ENCODE results near the gene PKP4.
"Not testable (repeated sequence)": the region's sequence is repeated elsewhere in the genome, so short reads cannot be mapped to it uniquely, and the experiment has no call there.

The PKP4 gene

DNA sequence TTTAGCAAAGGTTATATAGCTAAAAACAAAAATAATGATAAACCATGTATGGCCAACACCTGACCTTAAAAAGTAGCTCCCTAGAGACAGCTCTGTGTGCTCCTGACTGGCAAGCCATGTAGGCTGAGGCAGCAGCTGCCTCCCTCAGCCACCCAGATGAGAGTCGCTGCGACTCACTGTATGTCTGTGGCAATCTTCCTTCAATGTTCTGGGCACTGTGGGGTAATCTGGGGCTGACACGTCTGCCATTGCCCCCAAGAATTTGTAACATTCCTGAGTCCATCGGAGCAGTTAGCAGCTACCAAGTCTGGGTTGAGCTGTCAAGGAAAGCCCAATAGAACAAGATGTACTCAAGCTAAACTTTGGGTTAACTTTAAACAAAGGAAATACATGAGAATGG, 232.0 kb downstream of the PKP4 start:
- DNase-seq, result peak in 1 of 4 experiments; percentile 18

DNA sequence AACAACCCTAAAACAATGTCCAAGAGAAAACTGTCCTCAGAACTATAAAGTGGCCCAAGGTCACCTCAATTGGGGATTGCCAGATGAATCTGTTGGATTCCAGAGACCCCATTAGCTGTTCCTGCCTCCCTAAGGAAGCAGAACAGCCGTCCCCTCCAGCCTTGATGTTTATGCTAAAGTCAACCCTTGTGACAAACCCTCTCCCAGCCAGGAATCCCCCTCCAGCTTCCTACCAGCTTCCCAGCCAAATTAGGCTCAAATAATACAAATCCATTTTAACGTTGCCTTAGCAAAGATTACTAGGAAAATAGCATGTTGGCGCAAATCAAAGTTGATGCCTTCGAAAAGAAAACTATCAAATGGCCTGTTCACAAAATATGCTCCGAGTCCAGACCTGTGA, 232.6 kb downstream of the PKP4 start:
- no peak for DNase-seq

DNA sequence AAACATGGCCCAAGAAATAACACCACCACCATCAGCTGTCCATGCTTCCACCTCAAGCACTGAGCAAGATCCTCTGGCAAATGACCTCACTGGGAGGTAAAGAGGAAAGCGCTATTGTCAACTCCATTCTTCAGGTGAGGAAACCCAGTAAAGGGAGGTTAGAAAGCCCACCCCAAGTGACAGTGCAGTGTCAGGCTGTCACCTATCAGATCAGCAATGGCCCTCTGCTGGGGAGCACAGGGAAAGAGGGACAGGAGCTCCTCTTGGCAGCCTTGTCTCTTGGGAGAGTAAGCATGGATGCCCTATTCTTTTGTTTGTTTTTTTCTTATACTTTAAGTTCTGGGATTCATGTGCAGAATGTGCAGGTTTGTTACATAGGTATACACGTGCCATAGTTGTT, 234.1 kb downstream of the PKP4 start:
- no peak for DNase-seq

DNA sequence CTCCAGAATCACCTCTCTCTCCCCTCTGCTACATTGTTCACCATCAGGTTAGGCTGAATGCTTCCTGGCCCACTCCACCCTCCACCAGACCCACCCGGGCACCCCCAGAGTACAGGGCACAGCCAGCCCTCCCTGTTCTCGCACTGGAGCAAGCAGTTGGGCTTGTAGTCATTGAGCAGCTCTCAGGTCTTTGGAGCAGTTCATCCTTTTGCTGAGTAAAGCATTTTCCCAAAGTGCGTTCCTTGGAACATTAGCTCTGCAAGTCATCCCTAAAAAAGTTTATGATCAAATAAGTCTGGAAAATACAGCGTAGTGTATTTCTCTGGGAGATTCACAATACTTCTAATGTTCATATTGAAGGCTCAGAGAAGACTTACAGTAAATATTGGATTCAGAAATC, 234.9 kb downstream of the PKP4 start:
- no peak for DNase-seq

DNA sequence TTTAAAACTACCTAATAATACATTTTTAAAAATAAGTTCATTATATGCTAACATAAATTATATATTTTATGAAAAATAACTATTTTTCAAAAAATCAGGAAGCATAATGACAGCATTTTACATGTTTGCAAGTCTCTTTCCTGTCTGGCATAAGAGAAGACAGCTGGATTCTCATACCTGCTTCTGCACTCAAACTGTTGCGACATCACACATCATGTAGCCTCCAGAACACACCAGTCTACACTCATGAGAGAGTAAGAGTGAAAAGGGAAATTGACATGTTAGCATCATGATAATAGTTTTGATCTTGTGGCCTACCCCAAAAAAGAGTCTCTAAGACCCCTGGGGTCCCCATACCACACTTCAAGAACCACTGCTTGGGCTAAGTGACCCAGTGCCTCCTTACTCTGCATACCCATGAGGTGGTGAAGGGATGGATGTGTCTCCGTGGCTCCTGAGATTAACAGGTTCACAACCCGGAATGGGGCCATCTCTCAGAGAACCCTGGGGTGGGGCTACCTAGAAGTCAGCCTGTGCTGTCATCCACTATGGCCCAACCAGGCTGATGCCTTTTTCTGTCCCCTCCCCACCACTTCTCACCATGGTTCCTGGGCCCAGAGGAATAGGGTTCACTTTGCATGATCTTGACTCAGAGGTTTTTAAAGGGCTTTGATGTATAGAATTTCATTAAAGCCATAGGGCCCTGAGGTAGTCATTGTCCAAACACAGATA, 235.8 kb downstream of the PKP4 start:
- no peak for DNase-seq

DNA sequence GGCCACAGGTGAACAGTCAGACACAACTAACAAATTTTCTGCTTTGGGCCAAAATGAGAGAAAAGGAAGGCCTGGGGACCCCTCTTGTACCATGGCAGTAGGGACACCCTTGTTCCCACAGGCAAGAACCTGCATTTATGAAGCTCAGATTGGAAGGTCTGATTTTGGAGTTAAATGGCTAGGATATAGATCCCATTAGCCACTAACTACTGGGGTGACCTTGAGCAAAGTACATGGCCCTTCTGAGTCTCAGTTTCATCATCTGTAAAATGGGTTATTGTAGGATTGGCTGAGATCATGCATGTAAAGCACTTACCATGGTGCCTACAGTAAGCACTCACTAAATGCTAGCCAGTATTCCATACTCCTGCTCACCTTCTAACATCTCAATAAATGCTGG, 236.7 kb downstream of the PKP4 start:
- DNase-seq, result no peak

DNA sequence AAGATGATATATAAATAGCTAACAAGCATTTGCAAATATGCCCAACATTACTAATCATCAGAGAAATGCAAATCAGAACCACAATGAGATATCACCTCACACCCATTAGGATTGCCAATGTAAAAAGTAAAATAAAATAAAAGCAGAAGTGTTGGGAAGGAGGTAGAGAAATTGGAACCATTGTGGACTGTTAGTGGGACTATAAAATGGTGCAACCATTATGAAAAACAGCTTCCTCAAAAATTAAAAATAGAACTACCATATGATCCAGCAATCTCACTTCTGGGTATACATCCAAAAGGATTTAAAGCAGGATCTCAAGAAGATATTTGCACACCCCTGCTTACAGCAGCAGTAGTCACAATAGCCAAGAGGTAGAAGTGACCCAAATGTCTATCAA, 238.6 kb downstream of the PKP4 start:
- DNase-seq, result peak in 2 of 4 experiments; percentile 34 to 38

DNA sequence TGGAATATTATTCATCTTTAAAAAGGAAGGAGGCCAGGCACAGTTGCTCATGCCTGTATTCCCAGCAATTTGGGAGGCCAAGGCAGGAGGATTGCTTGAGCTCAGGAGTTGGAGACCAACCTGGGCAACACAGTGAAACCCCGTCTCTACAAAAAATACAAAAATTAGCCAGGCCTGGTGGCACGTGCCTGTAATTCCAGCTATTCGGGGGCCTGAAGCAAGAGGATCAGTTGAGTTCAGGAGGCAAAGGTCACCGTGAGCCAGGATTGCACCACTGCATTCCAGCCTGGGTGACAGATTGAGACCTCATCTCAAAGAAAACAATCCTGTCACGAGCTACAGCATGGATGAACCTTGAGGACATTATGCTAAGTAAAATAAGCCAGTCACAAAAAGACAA, 239.0 kb downstream of the PKP4 start:
- DNase-seq, result not testable (repeated sequence)

DNA sequence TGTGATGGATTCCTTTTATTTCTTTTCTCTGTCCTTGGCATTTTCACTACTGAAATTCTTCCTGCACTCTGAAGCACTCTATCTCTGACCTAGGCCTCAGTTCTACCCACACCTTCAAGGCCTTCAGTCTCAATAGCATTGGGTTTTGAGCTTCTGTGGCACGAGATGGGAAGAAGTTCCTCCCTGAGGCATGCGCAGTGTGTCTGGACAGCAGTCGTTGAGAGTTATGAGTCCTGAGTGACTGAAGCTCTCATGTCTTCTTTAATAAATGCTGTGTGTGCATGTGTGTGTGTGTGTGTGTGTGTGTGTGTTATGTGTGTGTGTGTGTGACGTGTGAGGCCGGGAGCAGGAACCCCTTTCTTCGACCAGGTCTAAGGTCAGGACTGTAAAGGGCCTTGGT, 242.6 kb downstream of the PKP4 start:
- DNase-seq, result no peak

DNA sequence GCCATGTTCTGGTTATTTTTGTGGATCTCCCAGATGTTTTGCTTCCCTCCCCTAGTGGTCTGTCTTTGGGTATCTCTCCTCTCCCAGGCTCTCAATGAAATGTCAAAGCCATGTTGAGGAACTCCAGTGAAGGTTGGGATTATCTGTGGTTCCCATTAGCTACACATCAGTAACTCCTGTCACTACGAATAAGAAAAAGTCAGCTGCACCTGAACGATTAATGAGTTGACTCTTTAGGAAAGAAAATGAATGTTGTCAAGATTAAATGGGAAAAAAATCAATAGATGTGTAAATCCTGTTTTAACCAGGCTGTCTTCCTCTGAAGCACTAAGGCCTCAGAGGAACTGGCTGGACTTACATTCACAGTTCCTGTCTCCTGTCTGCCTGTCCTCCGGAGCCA, 244.3 kb downstream of the PKP4 start:
- DNase-seq, result no peak

DNA sequence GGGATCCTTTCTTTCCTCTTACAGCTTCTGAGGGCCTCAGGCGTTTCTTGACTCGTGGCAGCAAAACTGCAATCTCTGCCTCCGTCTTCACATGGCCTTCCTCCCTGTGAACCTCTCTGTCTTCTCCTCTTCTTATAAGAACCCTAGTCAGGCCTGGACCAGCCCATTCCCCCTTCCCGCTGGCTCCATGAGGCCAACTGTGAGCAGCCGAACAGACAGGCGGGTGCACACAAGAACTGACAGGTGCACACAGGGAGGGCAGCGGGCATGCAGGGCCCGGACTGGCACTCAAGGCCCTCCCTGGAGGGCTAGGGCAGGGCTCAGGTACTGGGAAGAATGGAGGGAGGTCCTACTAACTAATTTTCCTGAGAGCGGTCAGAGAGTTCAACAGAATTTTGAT, 246.0 kb downstream of the PKP4 start:
- no peak for DNase-seq

DNA sequence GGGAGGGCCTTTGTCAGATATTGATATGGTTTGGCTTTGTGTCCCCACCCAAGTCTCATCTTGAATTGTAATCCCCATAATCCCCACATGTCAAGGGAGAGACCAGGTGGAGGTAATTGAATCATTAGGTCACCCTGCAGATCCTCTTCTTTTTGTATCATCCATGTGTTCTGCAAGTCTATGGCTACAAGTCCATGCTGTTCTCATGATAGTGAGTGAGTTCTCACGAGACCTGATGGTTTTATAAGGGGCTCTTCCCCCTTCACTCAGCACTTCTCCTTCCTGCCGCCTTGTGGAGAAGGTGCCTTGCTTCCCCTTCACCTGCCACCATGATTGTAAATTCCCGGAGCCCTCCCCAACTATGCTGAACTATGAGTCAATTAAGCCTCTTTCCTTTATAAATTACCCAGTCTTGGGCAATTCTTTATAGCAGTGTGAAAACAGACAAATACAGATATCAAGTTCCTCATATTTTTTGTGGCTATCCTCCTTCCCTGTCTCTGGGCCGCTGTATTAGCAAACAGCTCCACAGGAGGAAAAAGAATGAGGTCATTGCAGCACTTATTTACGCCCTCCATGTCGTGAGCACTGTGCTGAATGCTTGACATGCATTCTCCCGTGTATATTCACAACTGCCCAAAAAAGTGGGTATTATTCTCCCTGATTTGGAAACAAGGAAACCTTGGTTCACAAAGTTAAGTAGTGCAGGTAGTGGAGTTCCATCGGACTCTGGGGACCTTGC, 248.1 kb downstream of the PKP4 start:
- peak in 3 of 4 experiments; percentile 7 to 26 (median 10) for DNase-seq

DNA sequence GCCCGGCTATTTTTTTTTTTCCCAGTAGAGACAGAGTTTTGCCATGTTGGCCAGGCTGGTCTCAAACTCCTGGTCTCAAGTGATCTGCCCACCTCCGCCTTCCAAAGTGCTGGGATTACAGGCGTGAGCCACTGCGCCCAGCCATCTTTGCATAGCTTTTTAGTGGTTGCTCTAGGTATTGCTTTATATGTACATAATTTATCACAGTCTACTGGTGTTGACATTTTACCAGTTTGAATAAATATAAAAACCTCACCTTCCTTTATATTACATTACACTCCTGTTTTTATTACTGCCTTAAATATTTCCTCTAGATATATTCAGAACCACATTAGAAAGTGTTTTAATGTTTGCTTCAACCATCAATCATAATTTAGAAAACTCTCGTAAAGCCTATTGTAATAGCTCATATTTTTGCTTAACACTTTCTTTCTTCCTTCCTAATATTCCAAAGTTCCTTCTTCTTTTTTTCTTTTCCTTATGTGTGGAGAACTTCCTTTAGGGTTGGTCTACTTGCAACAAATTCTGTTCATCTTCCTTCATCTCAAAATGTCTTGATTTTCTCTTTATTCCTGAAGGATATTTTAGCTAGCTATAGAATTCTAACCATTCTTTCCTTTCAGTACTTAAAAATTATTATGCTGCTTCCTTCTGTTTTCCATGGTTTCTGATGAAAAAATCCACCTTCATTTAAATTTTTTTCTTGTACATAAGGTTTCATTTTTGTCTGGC, 256.2 kb downstream of the PKP4 start:
- no peak for DNase-seq

DNA sequence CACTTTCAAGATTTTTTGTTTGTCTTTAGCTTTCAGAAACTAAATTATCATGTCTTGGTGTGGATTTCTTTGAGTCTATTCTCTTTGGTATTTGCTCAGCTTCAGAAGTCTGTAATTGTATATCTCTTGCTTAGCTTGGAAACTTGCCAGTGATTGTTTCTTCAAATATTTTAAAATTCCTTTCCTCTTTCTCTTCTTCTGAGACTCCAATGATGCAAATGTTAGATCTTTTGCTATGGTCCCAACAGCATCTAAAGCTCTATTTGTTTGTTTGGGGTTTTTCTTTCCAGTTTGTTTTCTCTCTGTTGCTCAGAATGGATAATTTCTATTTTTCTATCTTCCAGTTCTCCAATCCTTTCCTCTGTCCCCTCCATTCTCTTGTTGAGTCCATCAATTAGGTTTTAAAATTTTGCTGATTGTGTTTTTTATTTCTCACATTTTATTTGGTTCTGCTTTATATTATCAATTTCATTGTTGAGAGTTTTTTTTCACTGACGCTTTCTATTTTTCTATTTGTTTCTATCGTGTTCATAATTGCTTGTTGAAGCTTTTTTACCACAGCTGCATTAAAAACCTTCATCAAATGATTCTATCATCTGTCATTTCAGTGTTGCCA, 256.9 kb downstream of the PKP4 start:
- no peak for DNase-seq

DNA sequence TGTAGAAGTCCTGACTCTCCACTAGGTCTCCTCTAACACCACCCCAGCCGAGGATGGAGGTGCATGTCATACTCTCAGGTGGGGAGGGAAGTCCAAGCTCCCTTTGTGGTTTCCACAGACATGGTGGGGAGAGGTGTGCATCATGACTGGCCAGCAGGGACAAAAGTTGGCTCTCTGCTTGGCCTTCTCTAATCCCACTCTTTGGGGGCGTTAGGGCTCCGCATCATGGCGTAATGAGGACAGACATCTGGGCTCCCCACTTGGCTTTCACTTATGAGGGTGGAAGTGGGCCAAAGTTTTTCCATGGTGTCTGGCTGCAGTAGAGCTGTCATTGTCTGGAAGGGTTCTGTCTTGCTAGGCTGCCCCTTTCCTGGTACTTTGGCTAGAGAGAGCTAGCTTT, 257.7 kb downstream of the PKP4 start:
- DNase-seq, result no peak

DNA sequence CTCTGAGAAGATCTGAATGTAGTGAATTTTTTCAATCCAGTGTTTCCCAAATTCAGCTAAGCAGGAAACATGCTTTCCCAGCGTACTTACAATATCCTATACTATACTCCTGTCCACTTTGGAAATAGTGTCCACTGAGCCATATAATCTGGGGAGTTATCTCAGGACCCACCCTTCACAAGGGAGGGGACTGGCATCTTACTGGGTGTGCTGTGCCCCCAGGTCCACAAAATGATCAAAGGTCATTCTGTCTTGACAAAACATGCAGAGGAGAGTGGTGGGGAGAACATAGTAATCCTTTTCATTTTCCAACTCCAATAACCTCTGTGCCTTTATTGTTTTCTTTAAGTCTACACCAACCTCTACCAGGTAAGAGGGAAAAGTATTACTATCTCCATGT, 258.6 kb downstream of the PKP4 start:
- no peak for DNase-seq

DNA sequence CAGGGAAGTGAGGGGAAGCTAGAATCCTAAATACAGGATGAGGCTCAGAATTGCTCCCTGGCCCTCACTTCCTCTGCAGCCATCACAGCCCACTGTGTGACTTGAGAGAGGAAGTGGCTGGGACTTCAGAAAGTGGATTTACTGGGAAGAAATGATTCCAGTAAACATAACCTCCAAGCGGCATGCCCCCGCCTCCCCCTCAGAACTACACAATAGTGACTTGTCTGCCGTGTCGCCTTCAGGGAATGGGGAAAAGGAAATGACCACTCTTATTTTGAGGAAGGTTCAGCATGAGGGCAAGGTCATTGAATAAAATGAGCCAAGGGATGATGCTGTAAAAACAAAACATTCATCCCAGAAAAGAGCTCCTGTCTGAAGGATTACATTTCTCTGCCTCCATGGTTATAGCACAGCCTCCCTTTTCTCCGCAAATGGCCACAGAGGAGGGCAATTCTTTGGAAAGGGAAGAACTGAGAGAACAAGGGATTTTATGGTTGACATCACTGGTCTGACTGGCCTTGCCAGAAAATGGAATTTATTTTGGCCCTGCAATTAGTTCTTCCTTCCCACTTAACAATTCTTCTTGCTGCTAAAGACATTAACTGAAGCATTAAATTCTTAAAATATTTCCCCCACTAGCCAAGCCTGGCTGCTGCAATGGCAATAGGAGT, 259.5 kb downstream of the PKP4 start:
- DNase-seq, result peak; percentile 11 to 25 (median 16)

DNA sequence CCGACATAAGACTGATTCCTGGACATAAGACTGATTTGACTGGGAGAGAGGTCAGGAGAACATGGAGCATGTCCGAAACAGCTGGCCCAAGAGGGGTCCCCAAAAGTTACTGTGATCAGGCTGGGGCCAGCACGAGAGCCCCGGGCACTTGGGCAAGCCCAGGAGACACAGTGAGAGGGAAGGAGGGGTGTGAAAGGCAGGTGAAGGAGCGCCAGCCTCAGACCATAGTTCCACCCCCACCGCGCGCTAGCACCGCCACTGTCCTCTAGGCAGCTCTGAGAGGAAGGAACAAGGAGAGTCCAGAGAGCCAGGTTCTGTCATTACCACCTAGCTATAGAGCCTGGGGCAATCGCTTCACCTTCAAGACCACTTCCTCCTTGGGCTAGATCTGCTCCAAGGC, 260.2 kb downstream of the PKP4 start:
- no peak for DNase-seq

DNA sequence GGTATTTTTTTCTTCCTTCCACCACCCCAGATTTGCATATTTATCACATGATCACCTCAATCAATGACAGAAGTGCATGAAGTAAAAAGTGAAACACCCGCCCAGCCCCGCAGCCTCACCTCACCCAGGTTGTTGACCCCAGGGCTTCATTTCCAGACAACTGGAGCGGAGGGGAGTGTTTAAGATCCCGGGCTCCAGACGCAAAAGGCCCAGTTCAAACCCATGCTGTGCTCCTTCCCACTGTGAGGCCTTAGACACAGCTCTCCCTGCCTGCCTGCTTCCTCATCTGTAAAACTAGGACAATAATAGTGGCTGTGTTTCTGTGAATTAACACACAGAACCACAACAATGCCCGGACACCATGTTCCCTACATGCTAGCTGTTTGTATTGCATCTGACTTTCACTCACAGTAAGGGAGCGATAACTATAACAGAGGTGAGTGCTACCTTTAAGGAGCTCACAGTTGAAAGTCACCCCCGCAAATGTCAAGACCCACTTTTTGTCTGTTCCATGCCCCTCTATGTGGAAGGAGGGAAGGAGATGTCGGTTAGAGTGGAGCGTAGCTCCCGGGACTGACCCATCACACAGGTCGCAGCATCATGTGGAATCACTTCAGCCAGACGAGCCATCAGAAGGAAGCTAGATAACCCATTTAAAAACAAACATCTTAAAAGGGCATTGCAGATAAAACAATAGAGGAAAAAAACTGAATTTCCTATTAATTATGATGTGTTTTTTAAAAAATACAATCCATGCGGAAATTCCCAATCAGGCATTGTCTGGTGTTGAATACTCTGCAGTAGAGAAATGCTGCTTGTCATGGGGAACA, 260.8 kb downstream of the PKP4 start:
- no peak for DNase-seq

DNA sequence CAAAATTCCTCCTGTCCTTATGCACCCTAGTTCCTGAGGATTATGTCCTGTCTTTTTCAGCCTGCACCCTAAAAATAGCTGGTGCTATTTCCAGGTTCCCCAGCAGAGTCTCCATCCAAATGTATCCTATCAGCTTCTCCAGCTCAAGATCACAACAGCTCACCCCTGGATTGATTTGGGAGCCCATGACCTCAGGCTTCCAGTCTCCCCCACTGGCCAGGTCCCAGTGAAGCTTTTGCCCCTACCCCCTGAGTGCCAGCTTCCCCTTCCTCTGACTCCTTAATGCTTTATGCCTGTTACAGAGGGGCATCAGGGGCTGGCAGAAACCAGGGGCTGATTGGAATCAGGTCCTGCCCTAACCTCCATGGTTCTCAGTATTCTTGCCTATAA, 261.4 kb downstream of the PKP4 start:
- no peak for DNase-seq

DNA sequence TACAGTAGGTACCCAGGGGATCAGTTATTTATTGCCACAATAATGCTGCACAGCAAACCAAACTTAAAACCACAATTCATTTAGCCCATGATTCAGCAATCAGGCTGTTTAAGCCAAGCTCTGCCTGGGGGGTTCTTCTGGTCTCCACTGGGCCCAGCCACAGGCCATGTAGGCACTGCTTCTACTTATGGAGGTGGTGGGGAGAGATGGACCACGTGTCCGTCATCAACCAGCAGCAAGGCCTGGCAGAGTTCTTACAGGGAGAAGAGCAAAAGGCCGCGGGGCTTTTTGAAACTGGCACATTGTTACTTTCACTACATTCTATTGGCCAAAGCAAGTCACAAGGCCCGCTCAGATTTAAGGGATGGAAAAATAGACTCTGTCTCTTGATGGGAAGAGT, 262.1 kb downstream of the PKP4 start:
- no peak for DNase-seq

DNA sequence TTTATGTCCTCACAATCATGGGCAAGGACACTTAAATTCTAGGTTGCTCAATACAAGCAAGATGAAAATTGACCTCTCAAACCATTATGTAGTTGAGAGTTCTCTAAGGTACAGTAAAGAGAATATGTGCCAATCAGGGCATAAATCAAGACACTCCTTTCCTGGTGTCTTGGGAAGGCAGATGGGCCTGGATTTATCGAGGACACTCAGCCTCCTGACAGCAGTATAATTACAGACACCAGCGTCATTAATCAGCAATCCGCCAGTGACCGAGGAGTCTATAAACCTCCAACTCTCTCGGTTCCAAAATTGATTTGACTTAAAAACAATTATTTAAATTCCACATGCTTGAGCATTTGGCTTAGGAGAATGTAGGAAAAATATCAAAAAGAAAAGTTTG, 262.7 kb downstream of the PKP4 start:
- no peak for DNase-seq
